Measurements from ENCODE around the gene STAC3.

STAC3 gene

GRCh38 chr12:57210461-57210860, 40.5 kb downstream of the STAC3 start:
- FAIRE-seq = no peak

DNA sequence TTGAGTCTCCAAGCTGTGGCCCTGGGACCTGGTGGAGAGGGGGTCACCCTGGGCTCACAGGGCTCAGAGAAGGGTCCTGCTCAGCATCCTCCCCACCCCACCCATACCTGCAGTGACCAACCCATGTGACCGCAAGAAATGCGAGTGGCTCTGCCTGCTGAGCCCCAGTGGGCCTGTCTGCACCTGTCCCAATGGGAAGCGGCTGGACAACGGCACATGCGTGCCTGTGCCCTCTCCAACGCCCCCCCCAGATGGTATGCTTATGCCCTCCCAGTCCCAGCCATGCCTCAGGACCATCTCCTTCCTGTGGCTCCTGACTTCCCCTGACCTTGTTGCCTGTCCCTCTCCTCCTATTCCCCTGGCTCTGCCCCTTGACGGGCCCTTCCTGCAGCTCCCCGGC, 41.1 kb downstream of the STAC3 start:
- FAIRE-seq = no peak

GRCh38 chr12:57208631-57209282, 42.2 kb downstream of the STAC3 start:
- FAIRE-seq = no peak

DNA sequence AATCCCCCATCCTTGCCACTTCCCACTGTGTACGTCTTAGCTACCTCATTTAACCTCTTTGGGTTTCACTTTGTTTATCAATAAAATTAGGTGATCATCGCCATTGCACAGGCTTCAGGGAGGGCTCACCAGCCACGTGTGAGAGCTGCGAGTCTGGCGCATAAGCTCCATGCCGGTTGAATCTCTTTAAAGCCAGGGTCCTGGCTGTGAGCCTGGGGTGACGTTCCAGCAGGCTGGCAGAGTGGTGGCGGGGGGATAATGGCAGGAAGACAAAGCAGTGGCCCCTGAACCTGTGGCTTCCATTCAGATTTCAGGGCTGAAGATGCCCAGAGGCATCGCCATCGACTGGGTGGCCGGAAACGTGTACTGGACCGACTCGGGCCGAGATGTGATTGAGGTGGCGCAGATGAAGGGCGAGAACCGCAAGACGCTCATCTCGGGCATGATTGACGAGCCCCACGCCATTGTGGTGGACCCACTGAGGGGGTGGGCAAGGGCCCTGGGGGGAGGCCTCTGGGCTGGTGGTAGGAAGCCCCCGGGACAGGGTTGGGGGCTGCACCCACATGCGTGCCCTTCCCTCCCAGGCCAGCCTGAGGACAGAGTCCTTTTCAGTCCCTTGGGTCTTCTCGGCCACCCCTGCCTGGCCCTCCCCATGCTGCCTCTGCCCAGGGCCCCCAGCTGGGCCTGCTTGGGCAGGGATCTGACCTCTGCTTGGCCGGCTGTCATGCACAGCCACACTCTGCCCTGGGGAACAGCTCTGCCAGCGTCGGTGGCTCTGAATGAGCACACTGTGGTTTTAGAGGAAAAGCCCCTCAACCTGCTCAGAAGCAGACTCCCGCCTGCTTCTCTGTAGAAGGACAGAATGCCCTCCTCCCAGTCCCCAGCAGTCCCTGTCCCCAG, 43.0 kb downstream of the STAC3 start:
- no peak for FAIRE-seq

GRCh38 chr12:57205931-57206330, 45.1 kb downstream of the STAC3 start:
- no peak for FAIRE-seq

- FAIRE-seq = no peak
Measured at GRCh38 chr12:57205186-57205585, 45.8 kb downstream of the STAC3 start.

DNA sequence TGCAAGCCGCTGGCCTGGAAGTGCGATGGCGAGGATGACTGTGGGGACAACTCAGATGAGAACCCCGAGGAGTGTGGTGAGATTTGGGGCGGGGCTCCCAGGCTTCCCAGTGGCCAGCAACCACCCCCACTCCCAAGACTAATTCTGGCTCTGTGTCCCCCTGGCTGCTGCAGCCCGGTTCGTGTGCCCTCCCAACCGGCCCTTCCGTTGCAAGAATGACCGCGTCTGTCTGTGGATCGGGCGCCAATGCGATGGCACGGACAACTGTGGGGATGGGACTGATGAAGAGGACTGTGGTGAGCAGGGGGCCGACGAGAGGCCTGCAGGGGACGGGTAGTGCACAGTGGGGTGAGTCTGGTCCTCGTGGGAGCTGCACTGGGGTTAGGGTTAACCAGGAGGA, 46.5 kb downstream of the STAC3 start:
- FAIRE-seq = no peak

- FAIRE-seq = no peak
Measured at GRCh38 chr12:57203791-57204190, 47.2 kb downstream of the STAC3 start.

DNA sequence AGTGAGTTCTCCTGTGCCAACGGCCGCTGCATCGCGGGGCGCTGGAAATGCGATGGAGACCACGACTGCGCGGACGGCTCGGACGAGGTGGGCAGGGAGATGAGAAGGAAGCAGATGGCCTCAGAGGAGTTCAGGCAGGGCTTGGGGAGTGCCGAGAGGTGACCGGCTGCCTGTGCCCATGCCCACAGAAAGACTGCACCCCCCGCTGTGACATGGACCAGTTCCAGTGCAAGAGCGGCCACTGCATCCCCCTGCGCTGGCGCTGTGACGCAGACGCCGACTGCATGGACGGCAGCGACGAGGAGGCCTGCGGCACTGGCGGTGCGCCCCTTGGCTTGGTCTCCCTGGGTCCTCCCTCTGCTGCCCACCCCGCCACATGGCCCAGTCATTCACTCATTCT, 47.8 kb downstream of the STAC3 start:
- no peak for FAIRE-seq

GRCh38 chr12:57202321-57202720, 48.7 kb downstream of the STAC3 start:
- no peak for FAIRE-seq

GRCh38 chr12:57201631-57202030, 49.4 kb downstream of the STAC3 start:
- FAIRE-seq = no peak

DNA sequence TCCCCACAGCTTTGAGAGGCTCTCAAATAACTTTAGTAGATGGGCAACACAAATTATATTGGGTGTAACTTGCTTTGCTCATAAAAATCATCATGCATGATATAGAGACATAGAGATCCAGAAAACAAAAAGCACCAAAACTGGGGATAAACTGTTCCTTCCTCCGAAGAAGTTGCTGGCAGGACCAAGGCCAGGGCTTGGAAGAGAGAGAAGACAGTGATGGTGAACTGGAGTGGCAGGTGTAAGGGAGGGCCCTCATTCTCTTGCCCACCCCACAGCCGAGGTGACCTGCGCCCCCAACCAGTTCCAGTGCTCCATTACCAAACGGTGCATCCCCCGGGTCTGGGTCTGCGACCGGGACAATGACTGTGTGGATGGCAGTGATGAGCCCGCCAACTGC, 49.8 kb downstream of the STAC3 start:
- FAIRE-seq = no peak

DNA sequence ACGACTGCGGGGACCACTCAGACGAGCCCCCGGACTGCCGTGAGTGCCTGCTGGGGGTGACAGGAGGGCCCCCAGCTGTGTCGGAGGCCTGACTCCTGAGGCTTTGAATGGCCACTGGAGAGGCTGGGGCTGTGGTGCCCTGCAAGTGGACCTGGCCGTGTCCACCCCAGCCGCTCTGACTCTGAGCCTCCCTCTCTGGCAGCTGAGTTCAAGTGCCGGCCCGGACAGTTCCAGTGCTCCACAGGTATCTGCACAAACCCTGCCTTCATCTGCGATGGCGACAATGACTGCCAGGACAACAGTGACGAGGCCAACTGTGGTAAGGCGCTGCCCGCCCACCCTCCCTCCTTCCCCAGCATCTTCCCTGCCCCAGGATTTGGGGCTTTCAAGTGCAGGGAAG, 50.5 kb downstream of the STAC3 start:
- FAIRE-seq = no peak

DNA sequence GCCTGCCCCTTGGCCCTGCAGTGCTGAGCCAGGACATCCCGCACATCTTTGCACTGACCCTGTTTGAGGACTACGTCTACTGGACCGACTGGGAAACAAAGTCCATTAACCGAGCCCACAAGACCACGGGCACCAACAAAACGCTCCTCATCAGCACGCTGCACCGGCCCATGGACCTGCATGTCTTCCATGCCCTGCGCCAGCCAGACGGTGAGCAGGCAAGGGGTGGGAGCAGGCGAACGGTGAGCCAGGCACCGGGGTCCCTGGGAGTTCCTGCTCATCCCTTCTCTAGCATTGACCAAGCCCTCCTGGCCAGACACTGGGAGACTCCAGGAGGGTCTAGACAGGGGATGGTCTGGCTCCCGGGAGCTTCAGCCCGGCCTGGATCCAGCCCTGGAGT, 51.8 kb downstream of the STAC3 start:
- no peak for FAIRE-seq

DNA sequence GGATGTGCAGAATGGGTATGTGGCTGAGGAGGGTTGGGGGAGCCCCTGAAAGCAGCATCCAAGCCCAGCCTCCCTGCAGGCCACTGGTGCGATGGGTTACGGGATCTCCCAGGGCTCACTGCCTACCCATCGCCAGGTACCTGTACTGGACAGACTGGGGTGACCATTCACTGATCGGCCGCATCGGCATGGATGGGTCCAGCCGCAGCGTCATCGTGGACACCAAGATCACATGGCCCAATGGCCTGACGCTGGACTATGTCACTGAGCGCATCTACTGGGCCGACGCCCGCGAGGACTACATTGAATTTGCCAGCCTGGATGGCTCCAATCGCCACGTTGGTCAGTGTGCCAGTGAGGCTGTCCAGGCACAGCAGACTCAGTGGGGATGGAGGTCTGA, 52.7 kb downstream of the STAC3 start:
- FAIRE-seq = no peak

- FAIRE-seq = no peak
Measured at GRCh38 chr12:57196956-57197355, 54.0 kb downstream of the STAC3 start.

- no peak for FAIRE-seq
Measured at GRCh38 chr12:57196439-57196838, 54.5 kb downstream of the STAC3 start.

- FAIRE-seq = no peak
Measured at GRCh38 chr12:57195611-57196371, 55.2 kb downstream of the STAC3 start.

GRCh38 chr12:57195186-57195585, 55.8 kb downstream of the STAC3 start:
- no peak for FAIRE-seq

DNA sequence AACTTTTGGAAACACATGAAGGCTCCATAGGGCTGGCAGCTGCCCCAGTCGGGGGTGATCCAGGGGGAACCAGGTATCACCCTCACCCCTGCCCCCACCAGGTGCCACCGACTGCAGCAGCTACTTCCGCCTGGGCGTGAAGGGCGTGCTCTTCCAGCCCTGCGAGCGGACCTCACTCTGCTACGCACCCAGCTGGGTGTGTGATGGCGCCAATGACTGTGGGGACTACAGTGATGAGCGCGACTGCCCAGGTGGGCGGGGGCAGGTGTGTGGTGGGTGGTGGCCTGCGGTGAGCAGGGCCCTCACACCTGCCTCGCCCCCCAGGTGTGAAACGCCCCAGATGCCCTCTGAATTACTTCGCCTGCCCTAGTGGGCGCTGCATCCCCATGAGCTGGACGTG, 56.7 kb downstream of the STAC3 start:
- FAIRE-seq = no peak

- FAIRE-seq = no peak
Measured at GRCh38 chr12:57193706-57194245, 57.2 kb downstream of the STAC3 start.
